KG1 (cell line): ENCODE measurements around the gene KRTAP9-3.
"Not testable (repeated sequence)": the region's sequence is repeated elsewhere in the genome, so short reads cannot be mapped to it uniquely, and the experiment has no call there.

ENCODE experiments used
- DNase-seq: peaks from one replicate; lab custom pipeline; 2025; lab: John Stamatoyannopoulos, UW

Gene KRTAP9-3

GRCh38 chr17:41232399-41233105 lies at the start of gene KRTAP9-3:
Gene KRTAP9-3 (plus strand): TSS chr17:41232449. CDS start chr17:41232502, 53 bp downstream.
- not testable (repeated sequence) for DNase-seq

GRCh38 chr17:41184480-41184961 lies 47.7 kb upstream of the KRTAP9-3 start, which contains the start of gene KRTAP4-1:
Gene KRTAP4-1 (minus strand): TSS chr17:41184911. CDS start chr17:41184854, 57 bp downstream.
- no peak for DNase-seq

GRCh38 chr17:41185001-41185400 lies 47.2 kb upstream of the KRTAP9-3 start:
- no peak for DNase-seq

- DNase-seq, result no peak
These were observed 45.4 kb upstream of the KRTAP9-3 start for GRCh38 chr17:41186872-41187271.

DNA sequence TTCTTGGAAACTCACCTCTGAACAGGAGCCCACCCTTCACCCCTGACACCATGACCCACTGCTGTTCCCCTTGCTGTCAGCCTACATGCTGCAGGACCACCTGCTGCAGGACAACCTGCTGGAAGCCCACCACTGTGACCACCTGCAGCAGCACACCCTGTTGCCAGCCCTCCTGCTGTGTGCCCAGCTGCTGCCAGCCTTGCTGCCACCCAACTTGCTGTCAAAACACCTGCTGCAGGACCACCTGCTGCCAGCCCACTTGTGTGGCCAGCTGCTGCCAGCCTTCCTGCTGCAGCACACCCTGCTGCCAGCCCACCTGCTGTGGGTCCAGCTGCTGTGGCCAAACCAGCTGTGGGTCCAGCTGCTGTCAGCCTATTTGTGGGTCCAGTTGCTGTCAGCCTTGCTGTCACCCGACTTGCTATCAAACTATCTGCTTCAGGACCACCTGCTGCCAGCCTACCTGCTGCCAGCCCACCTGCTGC lies 42.4 kb upstream of the KRTAP9-3 start, which contains the start of gene KRTAP9-1:
Gene KRTAP9-1, plus strand, starts transcription at position 51 of the 482 bp plus-strand sequence. Its CDS starts 0 bp downstream, at position 51.
- not testable (repeated sequence) for DNase-seq

- DNase-seq, result no peak
These were observed 41.9 kb upstream of the KRTAP9-3 start for GRCh38 chr17:41190328-41190727.

DNA sequence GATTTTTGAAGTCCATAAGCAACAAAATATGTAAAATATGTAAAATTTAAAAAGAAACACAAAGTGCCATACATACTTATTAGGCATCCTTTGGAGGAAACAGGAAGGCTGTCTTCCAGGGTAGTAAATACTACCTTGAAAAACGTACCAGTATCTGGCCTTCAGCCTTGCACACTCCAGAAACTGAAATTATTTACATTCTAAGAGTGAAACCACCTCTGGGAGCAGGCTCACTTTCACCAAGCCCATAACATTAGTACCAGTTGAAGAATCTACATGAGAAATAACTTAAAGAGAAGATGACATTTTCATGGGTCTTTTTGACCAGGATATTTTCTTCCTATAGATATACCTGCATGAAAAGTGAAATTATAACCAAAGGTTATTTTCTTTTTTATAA lies 36.2 kb upstream of the KRTAP9-3 start:
- no peak for DNase-seq

DNA sequence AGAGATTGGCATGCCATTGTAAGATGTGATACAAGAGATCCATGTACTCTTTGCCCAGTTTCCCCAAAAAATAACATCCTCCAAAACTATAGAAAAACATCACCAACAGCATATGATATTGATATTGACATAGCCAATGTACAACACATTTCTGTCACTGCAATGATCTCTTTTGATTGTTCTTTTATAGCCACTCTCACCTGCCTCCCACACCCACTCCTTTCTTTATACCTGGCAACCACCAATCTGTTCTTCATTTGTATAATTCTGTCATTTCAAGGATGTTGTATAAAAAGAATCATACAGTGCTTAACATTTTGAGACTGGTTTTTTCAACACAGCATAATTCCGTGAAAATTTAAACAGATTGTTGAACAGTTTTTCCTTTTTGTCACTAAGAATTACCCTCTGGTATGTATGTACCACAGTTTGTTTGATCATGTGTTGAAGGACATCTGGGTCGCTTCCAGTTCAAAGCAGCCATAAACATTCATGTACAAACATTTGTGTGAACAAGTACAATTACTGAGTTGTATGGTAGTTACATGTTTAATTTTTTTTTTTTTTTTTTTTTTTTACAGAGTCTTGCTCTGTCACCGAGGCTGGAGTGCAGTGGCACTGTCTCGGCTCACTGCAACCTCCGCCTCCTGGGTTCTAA lies 32.7 kb upstream of the KRTAP9-3 start:
- no peak for DNase-seq

- no peak for DNase-seq
These were observed 20.3 kb upstream of the KRTAP9-3 start for GRCh38 chr17:41211845-41212466.

DNA sequence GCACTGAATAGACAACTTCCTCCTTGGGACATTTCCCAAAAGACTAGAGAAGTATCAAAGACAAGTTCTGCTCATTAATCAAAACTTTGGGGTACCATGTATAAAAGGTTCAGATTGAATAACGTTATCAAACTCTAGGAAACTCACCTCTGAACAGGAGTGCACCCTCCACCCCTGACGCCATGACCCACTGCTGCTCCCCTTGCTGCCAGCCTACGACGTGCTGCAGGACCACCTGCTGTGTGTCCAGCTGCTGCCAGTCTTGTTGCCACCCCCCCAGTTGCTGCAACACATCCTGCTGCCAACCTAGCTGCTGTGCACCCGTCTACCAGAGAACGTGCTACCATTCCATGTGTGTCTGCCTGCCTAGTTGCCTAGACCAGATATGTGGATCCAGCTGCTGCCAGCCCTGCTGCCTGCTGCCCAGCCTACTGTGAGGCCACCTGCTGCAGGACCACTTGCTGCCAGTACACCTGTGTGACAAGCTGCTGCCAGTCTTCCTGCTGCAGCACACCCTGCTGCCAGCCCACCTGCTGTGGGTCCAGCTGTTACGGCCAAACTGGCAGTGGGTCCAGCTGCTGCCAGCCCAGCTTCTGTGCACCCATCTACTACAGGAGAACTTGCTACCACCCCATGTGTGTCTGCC lies 19.6 kb upstream of the KRTAP9-3 start:
- DNase-seq, result no peak

DNA sequence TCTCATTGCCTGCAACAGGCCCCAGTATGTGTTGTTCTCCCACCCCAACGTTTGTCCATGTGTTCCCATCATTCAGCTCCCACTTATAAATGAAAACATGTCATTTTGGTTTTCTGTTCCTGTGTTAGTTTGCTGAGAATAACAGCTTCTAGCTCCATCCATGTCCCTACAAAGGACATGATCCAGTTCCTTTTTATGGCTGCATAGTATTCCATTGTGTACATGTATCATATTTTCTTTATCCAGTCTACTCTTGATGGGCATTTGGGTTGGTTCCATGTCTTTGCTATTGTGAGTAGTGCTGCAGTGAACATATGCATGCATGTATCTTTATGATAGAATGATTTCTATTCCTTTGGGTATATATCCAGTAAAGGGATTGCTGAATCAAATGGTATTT lies 16.6 kb upstream of the KRTAP9-3 start:
- DNase-seq, result no peak

DNA sequence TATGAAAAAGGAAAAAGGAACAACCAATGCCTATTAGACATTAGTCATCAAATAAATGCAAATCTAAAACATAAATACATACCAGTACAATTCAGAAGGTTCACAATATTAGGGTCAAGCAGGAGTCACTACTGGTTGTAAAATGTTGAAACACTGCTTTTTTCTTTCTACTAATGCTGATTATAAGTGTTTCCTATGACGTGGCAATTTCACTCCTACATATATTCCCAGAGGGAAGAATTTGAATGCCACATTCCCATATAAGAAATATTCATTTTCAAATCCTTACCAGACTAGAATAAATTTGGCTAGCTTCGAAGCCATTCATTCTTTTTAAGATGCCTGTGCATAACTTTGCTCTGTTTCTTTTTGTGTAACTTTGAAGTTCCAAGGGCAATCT lies 8.4 kb upstream of the KRTAP9-3 start:
- no peak for DNase-seq

DNA sequence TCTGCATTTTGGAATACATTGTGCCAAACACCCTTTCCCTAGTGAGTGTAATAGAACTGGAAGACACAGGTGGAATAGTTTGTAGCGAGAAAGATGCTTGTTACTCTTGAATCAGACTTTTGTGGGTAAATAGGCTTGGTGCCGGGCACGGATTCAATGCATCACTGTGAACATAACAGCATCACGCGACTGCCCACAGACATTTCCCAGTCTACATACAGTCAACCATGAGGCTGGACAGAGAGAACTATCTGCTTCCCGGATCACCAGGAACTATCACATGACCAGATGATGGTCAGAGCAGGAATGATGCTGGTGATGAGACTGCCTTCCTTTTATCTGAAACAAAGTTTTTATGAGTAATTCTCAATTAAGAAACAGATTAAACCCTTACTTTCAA lies 6.2 kb upstream of the KRTAP9-3 start:
- DNase-seq, result no peak

DNA sequence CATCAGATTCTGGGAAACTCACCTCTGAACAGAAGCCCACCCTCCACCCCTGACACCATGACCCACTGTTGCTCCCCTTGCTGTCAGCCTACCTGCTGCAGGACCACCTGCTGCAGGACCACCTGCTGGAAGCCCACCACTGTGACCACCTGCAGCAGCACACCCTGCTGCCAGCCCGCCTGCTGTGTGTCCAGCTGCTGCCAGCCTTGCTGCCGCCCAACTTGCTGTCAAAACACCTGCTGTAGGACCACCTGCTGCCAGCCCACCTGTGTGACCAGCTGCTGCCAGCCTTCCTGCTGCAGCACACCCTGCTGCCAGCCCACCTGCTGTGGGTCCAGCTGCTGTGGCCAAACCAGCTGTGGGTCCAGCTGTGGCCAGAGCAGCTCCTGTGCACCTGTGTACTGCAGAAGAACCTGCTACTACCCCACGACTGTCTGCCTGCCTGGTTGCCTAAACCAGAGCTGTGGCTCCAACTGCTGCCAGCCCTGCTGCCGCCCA lies 5.6 kb upstream of the KRTAP9-3 start, which contains the start of gene KRTAP9-2:
Gene KRTAP9-2, plus strand, starts transcription at position 51 of the 498 bp plus-strand sequence. Its CDS starts 7 bp downstream, at position 58.
- not testable (repeated sequence) for DNase-seq

DNA sequence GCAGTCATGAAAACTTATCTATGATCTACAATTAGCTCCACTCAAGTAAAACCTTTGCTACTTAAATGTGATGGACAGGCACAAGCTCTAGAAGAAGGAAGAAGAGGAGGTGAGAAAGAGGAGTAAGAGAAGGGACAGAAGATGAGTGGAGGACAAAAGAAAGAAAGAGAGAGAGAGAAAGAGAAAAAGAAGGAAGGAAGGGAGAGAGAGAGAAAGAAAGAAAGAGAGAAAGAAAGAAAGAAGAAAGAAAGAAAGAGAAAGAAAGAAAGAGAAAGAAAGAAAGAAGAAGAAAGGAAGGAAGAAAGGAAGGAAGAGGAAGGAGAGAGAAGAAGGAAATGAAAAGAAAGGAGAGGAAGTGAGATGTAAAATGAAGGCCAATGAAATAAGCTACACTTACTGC lies 2.2 kb upstream of the KRTAP9-3 start:
- no peak for DNase-seq

- no peak for DNase-seq
These were observed 518 bp upstream of the KRTAP9-3 start for GRCh38 chr17:41231731-41232130.

GRCh38 chr17:41237116-41237515 lies 4.9 kb downstream of the KRTAP9-3 start:
- not testable (repeated sequence) for DNase-seq

DNA sequence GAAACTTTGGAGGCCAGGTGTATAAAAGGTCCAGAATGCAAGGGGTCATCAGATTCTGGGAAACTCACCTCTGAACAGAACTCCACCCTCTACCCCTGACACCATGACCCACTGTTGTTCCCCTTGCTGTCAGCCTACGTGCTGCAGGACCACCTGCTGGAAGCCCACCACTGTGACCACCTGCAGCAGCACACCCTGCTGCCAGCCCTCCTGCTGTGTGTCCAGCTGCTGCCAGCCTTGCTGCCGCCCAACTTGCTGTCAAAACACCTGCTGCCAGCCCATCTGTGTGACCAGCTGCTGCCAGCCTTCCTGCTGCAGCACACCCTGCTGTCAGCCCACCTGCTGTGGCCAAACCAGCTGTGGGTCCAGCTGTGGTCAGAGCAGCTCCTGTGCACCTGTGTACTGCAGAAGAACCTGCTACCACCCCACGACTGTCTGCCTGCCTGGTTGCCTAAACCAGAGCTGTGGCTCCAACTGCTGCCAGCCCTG lies 5.7 kb downstream of the KRTAP9-3 start, which contains the start of gene KRTAP9-8:
Gene KRTAP9-8, plus strand, starts transcription at position 51 of the 489 bp plus-strand sequence. Its CDS starts 53 bp downstream, at position 104.
- DNase-seq, result not testable (repeated sequence)

- DNase-seq, result not testable (repeated sequence)
These were observed 14.9 kb downstream of the KRTAP9-3 start for GRCh38 chr17:41246995-41247787.

DNA sequence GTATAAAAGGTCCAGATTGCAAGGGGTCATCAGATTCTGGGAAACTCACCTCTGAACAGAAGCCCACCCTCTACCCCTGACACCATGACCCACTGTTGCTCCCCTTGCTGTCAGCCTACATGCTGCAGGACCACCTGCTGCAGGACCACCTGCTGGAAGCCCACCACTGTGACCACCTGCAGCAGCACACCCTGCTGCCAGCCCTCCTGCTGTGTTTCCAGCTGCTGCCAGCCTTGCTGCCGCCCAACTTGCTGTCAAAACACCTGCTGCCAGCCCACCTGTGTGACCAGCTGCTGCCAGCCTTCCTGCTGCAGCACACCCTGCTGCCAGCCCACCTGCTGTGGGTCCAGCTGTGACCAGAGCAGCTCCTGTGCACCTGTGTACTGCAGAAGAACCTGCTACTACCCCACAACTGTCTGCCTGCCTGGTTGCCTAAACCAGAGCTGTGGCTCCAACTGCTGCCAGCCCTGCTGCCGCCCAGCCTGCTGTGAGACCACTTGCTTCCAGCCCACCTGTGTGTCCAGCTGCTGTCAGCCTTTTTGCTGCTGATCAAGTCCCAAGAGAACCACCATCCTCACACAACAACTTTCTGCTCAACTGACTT lies 17.5 kb downstream of the KRTAP9-3 start, which contains the start of gene KRTAP9-4:
Gene KRTAP9-4, plus strand, starts transcription at position 51 of the 604 bp plus-strand sequence. Its CDS starts 34 bp downstream, at position 85.
- not testable (repeated sequence) for DNase-seq
